Fibroblast of pulmonary artery (primary cell): ENCODE results near the gene SLC44A5.
A peak's percentile ranks its signal among the peaks of the same experiment; 100 is the strongest.
"Not testable (repeated sequence)": the region's sequence is repeated elsewhere in the genome, so short reads cannot be mapped to it uniquely, and the experiment has no call there.

Experiments used
- DNase-seq: peaks from one replicate; pipeline ENCODE4 v3.0.0-alpha.2; 2010; ENCODE audit warnings: low read depth
- H3K4me3 ChIP-seq: replicated peaks from 2 replicates; pipeline ENCODE4 v1.5.1; 2011; ENCODE audit warnings: low read depth, mild to moderate bottlenecking, control low read depth, low read length, moderate library complexity
- TF ChIP-seq, protein P1 (sequence below): IDR thresholded peaks from 2 replicates; pipeline ENCODE4 v1.5.1; 2011; ENCODE audit warnings: mild to moderate bottlenecking, control low read depth, low read length, inconsistent platforms; ENCODE audit errors: missing control alignments

SLC44A5 gene

DNA sequence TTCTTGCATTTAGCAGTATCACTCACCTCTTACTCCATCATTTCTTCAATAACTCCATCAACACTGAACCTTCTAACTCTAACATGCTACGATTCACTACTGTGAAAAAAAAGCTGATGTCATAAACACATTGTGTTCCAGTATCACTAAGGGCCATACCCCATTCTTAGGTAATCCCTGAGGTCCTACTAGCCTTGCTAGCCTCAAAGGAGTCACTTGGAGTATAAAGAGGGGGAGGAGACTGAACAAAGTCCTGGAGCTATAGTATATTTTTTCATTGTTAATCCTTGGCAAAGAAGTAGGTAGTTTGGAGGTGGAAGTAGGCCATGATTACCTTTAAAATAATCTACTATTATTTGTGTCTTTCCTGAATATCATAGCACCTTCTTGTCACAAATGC lies at the start of gene SLC44A5:
TSS of gene SLC44A5 (minus strand) at position 101 of the 400 bp plus-strand sequence. CDS start 69,667 bp downstream, outside the sequence.
- DNase-seq: no peak
- TF ChIP-seq, protein P1, sequence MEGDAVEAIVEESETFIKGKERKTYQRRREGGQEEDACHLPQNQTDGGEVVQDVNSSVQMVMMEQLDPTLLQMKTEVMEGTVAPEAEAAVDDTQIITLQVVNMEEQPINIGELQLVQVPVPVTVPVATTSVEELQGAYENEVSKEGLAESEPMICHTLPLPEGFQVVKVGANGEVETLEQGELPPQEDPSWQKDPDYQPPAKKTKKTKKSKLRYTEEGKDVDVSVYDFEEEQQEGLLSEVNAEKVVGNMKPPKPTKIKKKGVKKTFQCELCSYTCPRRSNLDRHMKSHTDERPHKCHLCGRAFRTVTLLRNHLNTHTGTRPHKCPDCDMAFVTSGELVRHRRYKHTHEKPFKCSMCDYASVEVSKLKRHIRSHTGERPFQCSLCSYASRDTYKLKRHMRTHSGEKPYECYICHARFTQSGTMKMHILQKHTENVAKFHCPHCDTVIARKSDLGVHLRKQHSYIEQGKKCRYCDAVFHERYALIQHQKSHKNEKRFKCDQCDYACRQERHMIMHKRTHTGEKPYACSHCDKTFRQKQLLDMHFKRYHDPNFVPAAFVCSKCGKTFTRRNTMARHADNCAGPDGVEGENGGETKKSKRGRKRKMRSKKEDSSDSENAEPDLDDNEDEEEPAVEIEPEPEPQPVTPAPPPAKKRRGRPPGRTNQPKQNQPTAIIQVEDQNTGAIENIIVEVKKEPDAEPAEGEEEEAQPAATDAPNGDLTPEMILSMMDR: no peak
- H3K4me3 ChIP-seq: no peak within 1 kb of the TSS

DNA sequence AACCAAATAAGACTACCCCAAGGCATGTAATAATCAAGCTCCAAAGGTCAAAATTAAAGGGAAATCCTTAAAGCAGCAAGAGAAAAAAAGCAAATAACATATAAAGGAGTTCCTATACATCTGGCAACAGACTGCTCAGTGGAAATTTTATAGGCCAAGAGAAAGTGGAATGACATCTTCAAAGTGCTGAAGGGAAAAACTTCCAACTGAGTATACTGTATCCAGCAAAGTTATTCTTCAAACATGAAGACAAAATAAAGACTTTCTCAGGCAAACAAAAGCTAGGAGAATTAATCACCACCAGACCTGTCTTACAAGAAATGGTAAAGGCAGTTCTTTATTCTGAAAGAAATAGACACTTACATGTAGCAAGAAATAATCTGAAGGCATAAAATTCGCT lies 45.0 kb upstream of the SLC44A5 start:
- DNase-seq: no peak
- TF ChIP-seq, protein P1: no peak
- no peak overlapping the region for H3K4me3 ChIP-seq

DNA sequence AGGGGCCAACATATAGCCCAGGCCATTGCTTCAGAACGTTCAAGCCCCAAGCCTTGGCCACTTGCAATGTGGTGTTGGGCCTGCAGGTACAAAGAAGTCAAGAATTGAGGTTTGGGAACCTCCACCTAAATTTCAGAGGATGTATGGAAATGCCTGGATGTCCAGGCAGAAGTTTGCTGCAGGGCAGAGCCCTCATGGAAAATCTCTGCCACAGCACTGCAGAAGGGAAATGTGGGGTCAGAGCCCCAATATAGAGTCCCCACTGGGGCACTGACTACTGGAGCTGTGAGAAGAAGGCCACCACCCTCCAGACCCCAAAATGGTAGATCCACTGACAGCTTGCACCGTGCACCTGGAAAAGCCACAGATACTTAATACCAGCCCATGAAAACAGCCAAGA lies 36.3 kb upstream of the SLC44A5 start:
- DNase-seq, H3K4me3 ChIP-seq: not testable (repeated sequence)

DNA sequence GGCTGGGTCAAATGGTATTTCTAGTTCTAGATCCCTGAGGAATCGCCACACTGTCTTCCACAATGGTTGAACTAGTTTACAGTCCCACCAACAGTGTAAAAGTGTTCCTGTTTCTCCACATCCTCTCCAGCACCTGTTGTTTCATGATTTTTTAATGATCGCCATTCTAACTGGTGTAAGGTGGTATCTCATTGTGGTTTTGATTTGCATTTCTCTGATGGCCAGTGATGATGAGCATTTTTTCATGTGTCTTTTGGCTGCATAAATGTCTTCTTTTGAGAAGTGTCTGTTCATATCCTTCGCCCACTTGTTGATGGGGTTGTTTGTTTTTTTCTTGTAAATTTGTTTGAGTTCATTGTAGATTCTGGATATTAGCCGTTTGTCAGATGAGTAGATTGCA lies 34.2 kb upstream of the SLC44A5 start:
- not testable (repeated sequence) for DNase-seq, H3K4me3 ChIP-seq

DNA sequence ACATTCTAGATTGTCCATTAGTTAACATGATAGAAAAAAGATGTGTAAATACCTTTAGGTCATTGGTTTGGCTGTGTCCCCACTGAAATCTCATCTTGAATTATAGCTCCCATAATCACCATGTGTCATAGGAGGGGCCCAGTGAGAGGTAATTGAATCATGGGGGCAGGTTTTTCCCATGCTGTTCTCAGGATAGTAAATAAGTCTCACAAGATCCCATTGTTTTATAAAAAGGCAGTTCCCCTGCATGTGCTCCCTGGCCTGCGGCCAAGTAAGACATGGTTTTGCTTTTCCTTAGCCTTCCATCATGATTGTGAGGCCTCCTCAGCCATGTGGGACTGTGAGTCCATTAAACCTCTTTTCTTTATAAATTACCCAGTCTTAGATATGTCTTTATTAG lies 32.5 kb upstream of the SLC44A5 start:
- TF ChIP-seq, protein P1: no peak
- peak; percentile 37 for DNase-seq
- H3K4me3 ChIP-seq: no peak overlapping the region

DNA sequence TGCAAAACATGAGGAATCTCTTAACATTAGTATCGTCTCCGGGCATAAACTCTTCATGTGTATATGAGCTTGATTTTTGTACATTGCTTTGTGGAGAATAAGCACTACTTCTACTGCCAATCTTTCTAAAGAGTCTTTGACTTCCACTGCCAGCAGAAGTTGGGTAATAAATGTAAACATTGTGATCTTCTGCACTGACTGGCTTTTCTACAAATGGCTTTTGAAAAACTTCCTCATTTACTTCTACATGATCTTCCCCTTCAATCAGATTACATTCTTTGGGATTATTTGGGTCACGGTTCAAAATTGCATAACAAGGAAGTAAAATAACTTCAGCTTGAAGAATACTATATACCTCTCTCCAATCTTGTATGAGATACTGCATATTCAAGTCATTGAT lies 30.4 kb upstream of the SLC44A5 start:
- no peak for DNase-seq
- H3K4me3 ChIP-seq: no peak overlapping the region
- TF ChIP-seq, protein P1: no peak

DNA sequence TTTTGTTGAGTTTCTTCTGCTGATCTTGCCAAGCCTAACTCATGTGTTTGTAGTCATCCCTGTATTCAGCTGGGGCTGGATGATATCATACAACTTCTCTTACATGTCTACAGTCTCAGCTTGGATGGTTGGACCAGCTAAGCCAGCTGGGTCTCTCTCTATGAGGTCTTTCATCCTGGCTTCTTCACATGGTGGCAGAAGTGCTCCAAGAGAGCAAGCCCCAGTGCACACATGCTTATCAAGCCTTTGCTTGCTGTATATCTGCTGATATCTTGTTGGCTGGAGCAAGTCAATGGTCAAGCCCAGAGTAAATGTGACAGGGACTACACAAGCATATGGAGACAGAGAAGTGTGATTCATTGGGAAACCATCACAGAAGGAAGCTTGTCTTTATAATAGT lies 29.2 kb upstream of the SLC44A5 start:
- DNase-seq: no peak
- H3K4me3 ChIP-seq: no peak overlapping the region
- TF ChIP-seq, protein P1: no peak

DNA sequence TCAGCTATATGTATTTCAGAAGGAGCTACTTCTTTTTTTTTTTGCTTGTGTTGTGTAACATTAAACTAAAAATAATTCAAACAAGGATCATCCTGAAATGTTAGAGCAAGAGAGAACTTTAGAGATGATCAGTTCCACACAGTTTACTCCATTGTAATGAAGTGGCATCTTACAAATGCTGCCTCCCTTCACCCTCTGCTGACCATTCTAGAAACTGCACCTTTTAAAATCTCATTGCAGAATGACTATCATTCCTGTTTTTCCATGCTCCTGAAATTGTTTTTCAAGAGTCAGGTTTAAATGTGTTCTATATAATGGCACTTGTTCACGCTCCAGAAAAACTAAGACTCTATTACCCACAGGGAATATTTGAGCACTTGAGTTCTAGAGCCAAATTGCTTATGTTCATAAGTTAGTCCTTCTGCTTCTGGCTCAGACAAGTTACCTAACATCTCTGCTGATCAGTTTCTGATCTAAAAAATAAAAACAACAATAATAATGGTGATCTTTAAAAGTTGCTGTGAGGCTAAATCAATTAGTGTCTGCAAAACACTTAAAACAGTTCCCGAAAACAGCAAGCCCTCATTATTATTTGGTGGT lies 21.5 kb upstream of the SLC44A5 start:
- TF ChIP-seq, protein P1: peak; percentile 87
- DNase-seq: peak; percentile 65

More for the DNA sequence above, 21.5 kb upstream of the SLC44A5 start:
- H3K4me3 ChIP-seq: no peak overlapping the region
